GM18951 (cell line): ENCODE results near the gene USP54.
"Not testable (repeated sequence)": the region's sequence is repeated elsewhere in the genome, so short reads cannot be mapped to it uniquely, and the experiment has no call there.

Experiments
- POLR2A ChIP-seq: IDR thresholded peaks from 4 replicates; pipeline ENCODE4 v1.6.1; 2011; ENCODE audit warnings: mild to moderate bottlenecking; ENCODE audit not compliant: insufficient read length, insufficient read depth; ENCODE audit errors: extremely low read depth
- in situ Hi-C: fragments of 300-500 bp; cut with MboI; formaldehyde crosslinking; loops from one replicate; pipeline ENCODE4 v1.12.0; 2022; ENCODE audit warnings: low sequenced_read_pairs, mixed read lengths, inconsistent platforms; ENCODE audit not compliant: unreplicated experiment

The USP54 gene

DNA sequence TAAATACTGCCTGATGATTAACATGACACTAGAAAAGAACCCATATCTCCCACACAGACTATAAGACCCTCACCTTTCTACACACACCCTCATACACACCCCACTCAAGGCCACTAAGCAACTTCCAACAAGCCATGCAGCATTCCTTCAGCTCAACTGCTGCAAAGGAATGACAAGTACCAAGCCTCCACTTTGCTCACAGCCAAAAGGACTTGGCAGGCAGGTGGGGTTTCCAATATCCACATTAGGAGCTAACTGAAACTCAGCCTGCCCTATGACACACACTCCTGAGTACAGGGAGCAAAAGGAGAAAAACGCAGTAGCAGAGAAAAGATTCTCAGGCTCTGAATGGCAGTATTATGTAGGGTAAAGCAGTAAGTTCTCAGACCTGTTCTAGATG lies 13.4 kb downstream of the USP54 start:
- no peak for TF ChIP-seq POLR2A
- in situ Hi-C loops: no loop called here

DNA sequence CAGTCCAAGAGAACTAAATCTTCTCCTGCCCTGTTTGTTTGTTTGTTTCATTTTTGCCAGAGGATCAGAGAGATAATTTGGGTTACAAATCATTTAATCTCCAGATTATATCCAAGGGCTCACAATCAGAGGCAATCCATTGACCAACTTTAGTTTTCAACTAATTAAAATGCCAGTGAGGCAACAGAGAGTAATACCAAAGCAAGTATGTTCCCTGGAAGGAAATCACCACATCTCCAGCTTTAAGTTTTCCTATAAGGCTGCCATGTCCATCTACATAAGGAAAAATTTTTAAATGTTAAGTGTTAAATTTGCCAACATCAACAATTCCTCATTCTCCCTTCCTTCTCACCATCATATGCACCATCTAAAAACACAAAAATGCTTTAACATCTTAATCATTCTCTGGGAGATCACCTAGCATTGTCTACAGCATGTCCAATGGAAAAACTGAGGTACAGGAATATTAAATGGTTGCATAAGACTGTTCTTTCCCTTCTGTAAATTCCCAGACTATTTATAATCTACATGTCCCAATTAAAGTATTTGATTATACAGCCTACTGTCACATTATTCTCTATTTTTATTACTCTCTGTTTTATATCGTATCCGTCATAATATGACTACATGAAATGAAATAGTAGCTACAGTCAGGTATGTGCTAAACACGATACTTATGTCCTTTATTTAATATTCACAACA lies 14.1 kb downstream of the USP54 start:
- in situ Hi-C loops: no loop called here
- no peak for TF ChIP-seq POLR2A

DNA sequence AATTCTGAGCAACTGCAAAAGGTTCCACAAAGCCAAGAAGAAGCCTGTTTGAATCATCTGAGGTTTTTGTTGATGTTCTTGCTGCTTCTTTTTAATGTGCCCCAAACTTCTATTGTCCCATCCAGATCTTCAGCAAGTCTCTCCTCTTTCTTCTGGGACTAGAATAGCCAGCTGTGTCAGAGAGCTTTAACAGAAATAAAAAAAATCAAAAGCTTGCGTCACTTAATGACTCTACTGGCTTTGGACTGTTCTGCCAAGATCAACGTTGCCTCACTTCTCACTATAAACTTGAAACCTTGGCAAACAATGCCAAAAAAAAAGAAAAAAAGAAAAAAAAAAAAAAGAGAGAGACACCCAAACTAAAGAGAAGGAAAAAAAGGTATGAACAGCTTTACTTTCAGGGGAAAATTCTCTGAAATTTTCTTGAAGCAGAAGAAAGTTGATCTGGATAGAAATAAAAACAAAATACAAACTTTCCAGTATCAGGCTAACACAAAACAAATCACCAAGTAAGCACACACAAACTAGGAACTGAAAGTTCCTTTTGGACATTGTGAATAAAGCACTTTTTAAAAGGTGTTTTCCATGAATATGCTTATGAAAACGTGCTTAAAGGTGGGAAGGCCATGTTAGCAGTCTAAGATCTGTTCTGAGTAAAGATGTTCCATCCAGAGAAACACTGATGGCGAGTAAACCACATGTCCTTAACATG lies 14.8 kb downstream of the USP54 start:
- TF ChIP-seq POLR2A: no peak
- in situ Hi-C loops: no loop called here

DNA sequence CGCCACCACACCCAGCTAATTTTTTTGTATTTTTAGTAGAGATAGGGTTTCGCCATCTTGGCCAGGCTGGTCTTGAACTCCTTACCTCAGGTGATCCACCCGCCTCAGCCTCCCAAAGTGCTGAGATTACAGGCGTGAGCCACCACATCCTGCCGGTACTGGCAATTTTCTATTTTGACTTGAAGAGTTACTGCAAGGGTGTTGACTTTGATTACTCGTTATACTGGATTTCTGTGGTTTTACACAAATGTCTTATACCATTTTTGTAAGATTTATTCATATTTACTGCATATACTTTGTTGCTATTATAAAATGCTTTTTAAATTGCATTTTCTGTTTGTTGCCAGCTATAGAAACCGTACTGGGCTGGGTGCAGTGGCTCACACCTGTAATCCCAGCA lies 24.1 kb downstream of the USP54 start:
- in situ Hi-C loops: not testable (repeated sequence)

- in situ Hi-C loops: no loop called here
- no peak for TF ChIP-seq POLR2A
Measured at GRCh38 chr10:73561192-73561591, 29.9 kb downstream of the USP54 start.

DNA sequence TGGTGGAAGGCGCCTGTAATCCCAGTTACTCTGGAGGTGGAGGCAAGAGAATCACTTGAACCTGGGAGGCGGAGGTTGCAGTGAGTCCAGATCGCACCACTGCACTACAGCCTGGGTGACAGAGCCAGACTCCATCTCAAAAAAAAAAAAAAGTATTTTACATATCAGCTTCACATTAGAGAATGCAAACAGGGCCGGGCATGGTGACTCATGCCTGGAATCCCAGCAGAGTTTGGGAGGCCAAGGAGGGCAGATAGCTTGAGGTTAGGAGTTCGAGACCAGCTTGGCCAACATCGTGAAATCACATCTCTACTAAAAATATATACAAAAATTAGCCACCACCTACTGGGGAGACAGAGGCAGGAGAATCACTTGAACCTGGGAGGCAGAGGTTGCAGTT lies 31.6 kb downstream of the USP54 start:
- in situ Hi-C loops: no loop called here
- no peak for TF ChIP-seq POLR2A

DNA sequence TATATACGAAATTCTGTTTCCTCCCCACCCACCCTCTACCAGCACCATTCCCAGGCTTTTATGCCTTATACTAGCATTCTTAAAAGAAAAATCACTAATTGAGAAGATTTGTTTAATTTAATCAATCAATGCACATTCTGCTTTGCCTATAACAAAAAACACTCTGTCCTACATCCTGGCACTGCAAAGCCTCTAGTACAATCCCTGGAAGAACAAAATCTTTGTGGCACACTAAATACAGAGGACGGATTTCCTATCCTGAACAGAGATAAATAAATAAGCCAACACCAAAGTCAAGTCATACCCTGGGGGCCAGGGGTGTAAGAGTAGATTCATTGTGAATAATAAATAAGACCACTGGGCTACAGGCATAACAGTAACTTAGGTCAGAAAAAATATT lies 34.3 kb downstream of the USP54 start:
- in situ Hi-C loops: no loop called here
- TF ChIP-seq POLR2A: no peak

DNA sequence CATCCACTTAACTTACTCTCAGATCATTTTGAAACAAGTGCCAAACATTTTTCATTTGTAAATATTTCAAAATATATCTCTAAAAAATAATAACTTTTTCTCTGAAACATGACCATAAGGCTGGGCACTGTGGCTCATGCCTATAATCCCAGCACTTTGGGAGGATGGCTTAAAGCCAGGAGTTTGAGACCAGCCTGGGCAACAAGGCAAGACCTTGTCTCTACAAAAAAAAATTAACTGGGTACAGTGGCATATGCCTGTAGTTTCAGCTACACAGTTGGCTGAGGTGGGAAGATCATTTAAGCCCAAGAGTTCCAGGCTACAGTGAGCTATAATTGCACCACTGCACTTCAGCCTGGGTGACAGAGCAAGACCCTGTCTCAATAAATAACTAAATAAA lies 36.4 kb downstream of the USP54 start:
- TF ChIP-seq POLR2A: no peak
- in situ Hi-C loops: no loop called here

- in situ Hi-C loops: no loop called here
- TF ChIP-seq POLR2A: no peak
Measured at GRCh38 chr10:73553761-73554160, 37.4 kb downstream of the USP54 start.

DNA sequence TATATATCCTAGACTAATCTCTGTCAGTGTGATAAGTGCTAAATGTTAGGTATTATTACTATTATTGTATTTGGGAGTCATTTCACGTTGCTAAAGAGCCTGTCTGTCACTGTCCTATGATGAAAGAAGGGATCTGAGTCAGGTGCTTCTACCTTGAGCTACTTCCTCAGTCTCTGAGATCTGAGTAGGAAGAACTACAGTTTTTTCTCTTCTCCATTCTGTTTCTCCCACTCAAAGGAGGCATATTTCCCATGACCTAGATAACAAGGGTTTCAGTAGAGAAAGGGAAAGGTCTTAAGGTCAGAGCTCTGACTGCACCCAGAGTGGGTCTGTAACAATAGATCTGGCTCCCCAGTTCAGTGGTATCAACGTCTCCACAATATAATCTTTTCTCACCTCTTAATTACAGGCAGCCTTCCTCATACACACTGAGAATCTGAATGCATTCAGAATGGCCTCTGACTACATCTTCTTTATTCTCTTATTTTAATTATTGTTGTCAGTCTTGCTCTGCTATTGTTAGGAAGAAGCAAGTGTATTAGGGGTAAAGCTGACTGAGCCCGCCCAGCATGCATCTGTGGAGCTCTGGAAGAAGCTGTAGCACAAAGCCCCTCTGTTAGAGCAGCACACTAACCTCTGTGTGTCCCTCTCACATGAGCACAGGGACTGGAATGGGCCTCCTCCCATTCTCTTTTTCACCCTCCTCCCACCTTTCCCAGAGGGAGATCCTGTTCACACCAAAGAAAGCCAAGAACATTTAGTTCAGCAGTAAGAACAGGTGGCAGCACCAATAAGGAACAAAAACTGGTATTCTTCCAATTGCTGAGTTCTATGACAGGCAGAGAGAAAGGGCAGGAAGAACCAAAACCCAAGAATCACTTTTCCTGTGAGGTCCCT lies 38.1 kb downstream of the USP54 start:
- in situ Hi-C loops: no loop called here
- TF ChIP-seq POLR2A: no peak

GRCh38 chr10:73551515-73551914 lies 39.6 kb downstream of the USP54 start:
- in situ Hi-C loops: no loop called here

DNA sequence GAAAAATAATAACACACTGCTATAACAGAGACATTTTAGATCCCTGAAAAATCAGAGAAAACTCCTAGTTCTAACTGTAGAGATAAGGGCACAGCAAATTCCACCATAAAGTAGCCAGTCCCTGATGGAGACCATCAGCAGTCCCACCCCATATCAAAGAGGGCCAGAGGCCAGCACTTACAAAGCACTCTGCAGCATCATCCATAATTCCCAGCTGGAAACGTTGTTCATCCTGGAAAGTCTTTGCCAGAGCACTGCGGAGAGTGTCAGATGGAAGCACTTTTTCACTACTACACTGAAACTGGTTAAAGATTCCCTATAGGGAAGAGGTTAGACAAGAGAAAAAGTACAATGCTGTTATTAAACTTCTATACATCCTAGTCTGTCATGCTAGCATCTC lies 45.8 kb downstream of the USP54 start:
- no peak for TF ChIP-seq POLR2A
- in situ Hi-C loops: no loop called here

More at GRCh38 chr10:73551515-73551914, 39.6 kb downstream of the USP54 start:
- no peak for TF ChIP-seq POLR2A

DNA sequence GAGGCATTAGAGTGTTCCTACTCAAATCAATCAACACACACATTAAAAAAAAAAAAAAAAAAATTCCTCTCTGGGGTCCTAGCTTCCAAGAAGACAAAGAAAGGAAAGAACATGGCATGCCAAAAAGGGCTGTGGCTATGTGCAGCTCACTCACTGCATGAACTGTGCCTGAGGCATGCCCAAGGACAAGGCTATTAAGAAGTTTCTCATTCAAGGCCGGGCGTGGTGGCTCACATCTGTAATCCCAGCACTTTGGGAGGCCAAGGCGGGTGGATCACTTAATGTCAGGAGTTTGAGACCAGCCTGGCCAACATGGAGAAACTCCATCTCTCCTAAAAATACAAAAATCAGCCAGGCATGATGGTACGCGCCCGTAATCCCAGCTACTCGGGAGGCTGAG lies 53.4 kb downstream of the USP54 start:
- in situ Hi-C loops: no loop called here
- TF ChIP-seq POLR2A: no peak
